Mucosa of rectum (tissue), 2 donors: Measurements from ENCODE around the gene GLDN.
"Not testable (repeated sequence)": the region's sequence is repeated elsewhere in the genome, so short reads cannot be mapped to it uniquely, and the experiment has no call there.

Experiments used
- H3K27ac ChIP-seq, 2 donors: one replicate each; pipeline ENCODE4 v1.7.0; 2013; ENCODE audit warnings: inconsistent platforms in 2 of 2, low read depth in 2 of 2, low read length in 2 of 2
- H3K27me3 ChIP-seq, 2 donors: one replicate each; pipeline ENCODE4 v1.7.0; 2013; ENCODE audit warnings: low read length in 2 of 2; ENCODE audit not compliant: control insufficient read depth in 2 of 2, insufficient read depth in 2 of 2
- H3K36me3 ChIP-seq, 2 donors: one replicate each; pipeline ENCODE4 v1.7.0; 2013; ENCODE audit warnings: low read length in 2 of 2; ENCODE audit not compliant: control insufficient read depth in 2 of 2, insufficient read depth in 2 of 2
- H3K4me1 ChIP-seq, 2 donors: one replicate each; pipeline ENCODE4 v1.7.0; 2013; ENCODE audit warnings: low read length in 2 of 2, mild to moderate bottlenecking in 1 of 2; ENCODE audit not compliant: control insufficient read depth in 2 of 2, insufficient read depth in 2 of 2
- H3K4me3 ChIP-seq, 2 donors: one replicate each; pipeline ENCODE4 v1.7.0; 2013; ENCODE audit warnings: low read length in 2 of 2
- H3K9ac ChIP-seq, 2 donors: one replicate each; pipeline ENCODE4 v1.7.0; 2013; ENCODE audit warnings: low read length in 2 of 2, low read depth in 1 of 2, mild to moderate bottlenecking in 1 of 2
- H3K9me3 ChIP-seq, 2 donors: one replicate each; pipeline ENCODE4 v1.7.0; 2013; ENCODE audit warnings: low read length in 2 of 2; ENCODE audit not compliant: control insufficient read depth in 2 of 2
- donor health status: healthy.
- donor health status: Normal muscosa, but diverticular disease.

The GLDN gene

GRCh38 chr15:51425517-51426040 lies 84.1 kb downstream of the GLDN start:
- Histone ChIP-seq H3K4me3 (no peak overlapping the region), H3K9ac (no peak overlapping the region), H3K27me3 (no peaks in the 10 kb centered on the region)

GRCh38 chr15:51438526-51438925 lies 97.1 kb downstream of the GLDN start:
- H3K36me3 ChIP-seq, result no peaks in the 10 kb centered on the region
- no peak overlapping the region for H3K4me3 ChIP-seq
- H3K4me1 ChIP-seq, result no peaks in the 10 kb centered on the region
- no peak overlapping the region for H3K27ac ChIP-seq
- H3K9ac ChIP-seq, result no peak overlapping the region
- no peaks in the 10 kb centered on the region for H3K9me3 ChIP-seq
- no peaks in the 10 kb centered on the region for H3K27me3 ChIP-seq

More at GRCh38 chr15:51425517-51426040, 84.1 kb downstream of the GLDN start:
- Histone ChIP-seq H3K9me3 (no peaks in the 10 kb centered on the region), H3K4me1 (no peaks in the 10 kb centered on the region), H3K36me3 (no peaks in the 10 kb centered on the region), H3K27ac (no peak overlapping the region)

- Histone ChIP-seq H3K4me1 (no peaks in the 10 kb centered on the region), H3K9me3 (no peaks in the 10 kb centered on the region), H3K27me3 (no peaks in the 10 kb centered on the region), H3K4me3 (no peak overlapping the region), H3K9ac (no peak overlapping the region), H3K27ac (no peak overlapping the region), H3K36me3 (peaks cover 7 to 12% of the 10 kb centered on the region in 2 donors)
Measured at GRCh38 chr15:51443282-51443914, 101.9 kb downstream of the GLDN start.

- Histone ChIP-seq H3K9ac (no peak overlapping the region), H3K4me1 (no peaks in the 10 kb centered on the region), H3K36me3 (peaks cover 11 to 16% of the 10 kb centered on the region in 2 donors), H3K27ac (no peak overlapping the region), H3K27me3 (no peaks in the 10 kb centered on the region), H3K9me3 (no peaks in the 10 kb centered on the region), H3K4me3 (no peak overlapping the region)
Measured at GRCh38 chr15:51444112-51444511, 102.7 kb downstream of the GLDN start.

- Histone ChIP-seq H3K4me3 (no peak overlapping the region), H3K4me1 (no peaks in the 10 kb centered on the region), H3K27me3 (no peaks in the 10 kb centered on the region), H3K27ac (no peak overlapping the region), H3K9me3 (no peaks in the 10 kb centered on the region), H3K36me3 (peaks cover 17 to 22% of the 10 kb centered on the region in 2 donors), H3K9ac (no peak overlapping the region)
Measured at GRCh38 chr15:51444807-51445206, 103.4 kb downstream of the GLDN start.

DNA sequence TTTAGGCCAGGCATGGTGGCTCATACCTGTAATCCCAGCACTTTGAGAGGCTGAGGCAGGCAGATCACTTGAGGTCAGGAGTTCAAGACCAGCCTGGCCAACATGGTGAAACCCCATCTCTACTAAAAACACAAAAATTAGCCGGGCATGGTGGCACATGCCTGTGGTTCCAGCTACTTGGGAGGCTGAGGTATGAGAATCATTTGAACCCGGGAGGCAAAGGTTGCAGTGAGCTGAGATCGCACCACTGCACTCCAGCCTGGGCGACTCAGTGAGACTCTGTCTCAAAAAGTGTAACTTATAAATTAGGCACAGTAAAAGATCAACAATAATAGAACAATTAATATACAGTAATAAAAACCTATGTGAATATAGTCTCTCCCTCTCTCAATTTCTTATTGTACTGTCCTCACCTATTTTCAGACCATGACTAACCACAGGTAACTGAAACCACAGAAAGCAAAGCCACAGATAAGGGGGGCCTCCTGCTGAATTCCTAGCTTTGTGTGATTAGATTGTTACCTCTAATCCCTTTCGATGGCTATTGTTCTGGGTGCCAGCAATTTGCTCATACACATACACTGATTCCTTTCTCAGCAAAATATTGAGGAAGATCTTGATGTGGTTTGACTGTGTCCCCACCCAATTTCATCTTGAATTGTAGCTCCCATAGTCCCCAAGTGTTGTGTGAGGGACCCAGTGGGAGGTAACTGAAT lies 104.7 kb downstream of the GLDN start:
- peaks cover 21 to 26% of the 10 kb centered on the region in 2 donors for H3K36me3 ChIP-seq
- not testable (repeated sequence) for H3K27ac ChIP-seq, H3K27me3 ChIP-seq, H3K9ac ChIP-seq, H3K4me1 ChIP-seq, H3K9me3 ChIP-seq, H3K4me3 ChIP-seq

GRCh38 chr15:51447855-51448621 lies 106.6 kb downstream of the GLDN start:
- Histone ChIP-seq H3K27me3 (no peaks in the 10 kb centered on the region), H3K4me3 (no peak overlapping the region), H3K9ac (no peak overlapping the region), H3K4me1 (no peaks in the 10 kb centered on the region), H3K9me3 (no peaks in the 10 kb centered on the region), H3K27ac (no peak overlapping the region), H3K36me3 (peaks cover 29 to 30% of the 10 kb centered on the region in 2 donors)

GRCh38 chr15:51448622-51449399 lies 107.4 kb downstream of the GLDN start:
- Histone ChIP-seq H3K36me3 (peaks cover 30 to 31% of the 10 kb centered on the region in 2 donors), H3K27me3 (no peaks in the 10 kb centered on the region), H3K27ac (no peak overlapping the region), H3K9me3 (no peaks in the 10 kb centered on the region), H3K9ac (no peak overlapping the region), H3K4me1 (no peaks in the 10 kb centered on the region), H3K4me3 (no peak overlapping the region)

- H3K9me3 ChIP-seq, result no peaks in the 10 kb centered on the region
- H3K27ac ChIP-seq, result no peak overlapping the region
- no peak overlapping the region for H3K4me3 ChIP-seq
- H3K27me3 ChIP-seq, result no peaks in the 10 kb centered on the region
- H3K4me1 ChIP-seq, result no peaks in the 10 kb centered on the region
- H3K36me3 ChIP-seq, result peaks cover 33 to 39% of the 10 kb centered on the region in 2 donors
- H3K9ac ChIP-seq, result no peak overlapping the region
Measured at GRCh38 chr15:51450001-51450400, 108.5 kb downstream of the GLDN start.
